PC-3 (cell line): ENCODE data around the gene IZUMO1. TPM values are rescaled to one million over a fixed set of nuclear protein-coding genes. Genes with fewer than 3 reads are reported as not detected.
"Not testable (repeated sequence)": the region's sequence is repeated elsewhere in the genome, so short reads cannot be mapped to it uniquely, and the experiment has no call there.

ENCODE experiments used
- ATAC-seq: fragments of 200-7000 bp; cut with Tn5 transposase; 2 replicates; pipeline ENCODE4 v1.9.1; 2020; ENCODE audit warnings: mild to moderate bottlenecking, moderate library complexity
- BruUV-seq: library from RNA; stranded (reverse); fragments of 400-500 nt; replicated peaks from 2 replicates; lab custom pipeline; 2021; lab: Mats Ljungman, UMichigan
- CTCF ChIA-PET: fragments of 300-600 bp; sonication (Branson Sonifier 250); formaldehyde crosslinking; loops from one replicate; lab custom pipeline; 2022; ENCODE audit warnings: antibody characterized with exemption; lab: Charles Lee
- POLR2A ChIA-PET: fragments of 300-600 bp; sonication (Branson Sonifier 250); formaldehyde crosslinking; loops from one replicate; lab custom pipeline; 2022; ENCODE audit warnings: antibody characterized with exemption; ENCODE audit not compliant: unreplicated experiment; lab: Charles Lee
- DNase-seq: peaks from one replicate; pipeline ENCODE4 v3.0.0-alpha.2; 2015
- H2AFZ ChIP-seq: fragments of 300-600 bp; sonication (generic); 2 replicates; pipeline ENCODE4 v1.6.0; 2016; ENCODE audit warnings: antibody characterized with exemption, low read length
- H3F3A ChIP-seq: fragments of 300-600 bp; sonication (generic); one replicate; pipeline ENCODE4 v1.6.0; 2017; ENCODE audit warnings: antibody characterized with exemption, low read length, control low read depth, mild to moderate bottlenecking; ENCODE audit not compliant: unreplicated experiment
- H3K27ac ChIP-seq: fragments of 300-600 bp; sonication (generic); 2 replicates; pipeline ENCODE4 v1.5.1; 2016; ENCODE audit warnings: mild to moderate bottlenecking, low read length
- H3K27me3 ChIP-seq: fragments of 300-600 bp; sonication (generic); 2 replicates; pipeline ENCODE4 v1.6.1; 2016; ENCODE audit warnings: low read length, mixed read lengths
- H3K36me3 ChIP-seq: fragments of 300-600 bp; sonication (generic); 2 replicates; pipeline ENCODE4 v1.6.1; 2016; ENCODE audit warnings: low read depth, mixed run types, low read length, mixed read lengths
- H3K4me1 ChIP-seq: fragments of 300-600 bp; sonication (generic); 2 replicates; pipeline ENCODE4 v1.5.1; 2016; ENCODE audit warnings: low read length; ENCODE audit not compliant: insufficient read depth
- H3K4me2 ChIP-seq: fragments of 300-600 bp; sonication (generic); 2 replicates; pipeline ENCODE4 v1.6.0; 2016; ENCODE audit warnings: low read length
- H3K4me3 ChIP-seq: fragments of 300-600 bp; sonication (generic); 2 replicates; pipeline ENCODE4 v1.5.1; 2016; ENCODE audit warnings: mild to moderate bottlenecking, low read length, mixed read lengths
- H3K79me2 ChIP-seq: fragments of 300-600 bp; sonication (generic); 2 replicates; pipeline ENCODE4 v1.6.1; 2017; ENCODE audit warnings: low read length, mixed read lengths
- H3K9ac ChIP-seq: fragments of 300-600 bp; sonication (generic); 2 replicates; pipeline ENCODE4 v1.6.0; 2016; ENCODE audit warnings: mild to moderate bottlenecking, low read length
- H3K9me2 ChIP-seq: fragments of 300-600 bp; sonication (generic); replicated peaks from 2 replicates; pipeline ENCODE4 v1.6.1; 2016; ENCODE audit warnings: mixed run types, low read length, mixed read lengths
- H3K9me3 ChIP-seq: fragments of 300-600 bp; sonication (generic); 2 replicates; pipeline ENCODE4 v1.6.1; 2016; ENCODE audit warnings: low read length, mixed read lengths
- H4K20me1 ChIP-seq: fragments of 300-600 bp; sonication (generic); 2 replicates; pipeline ENCODE4 v1.6.1; 2016; ENCODE audit warnings: low read length, mixed read lengths
- EZH2 ChIP-seq: fragments of 300-600 bp; sonication (generic); IDR thresholded peaks from one replicate; pipeline ENCODE4 v1.6.1; 2017; ENCODE audit warnings: antibody characterized with exemption, mild to moderate bottlenecking, low read length; ENCODE audit not compliant: unreplicated experiment
- EZH2phosphoT487 ChIP-seq: fragments of 300-600 bp; sonication (generic); IDR thresholded peaks from 2 replicates; pipeline ENCODE4 v1.6.1; 2018; ENCODE audit warnings: mild to moderate bottlenecking, antibody characterized with exemption, low read length, borderline replicate concordance
- intact Hi-C: fragments of 100-400 bp; cut with micrococcal nuclease; formaldehyde crosslinking; loops from 2 replicates; pipeline ENCODE4 v1.9.0; 2023
- total RNA-seq: library from RNA; depleted of rRNA; stranded (reverse); fragments of >200 nt; gene quantifications from 2 replicates; pipeline ENCODE4 v1.2.3, GENCODE V29; 2014
- TF ChIP-seq, protein P1 (sequence below): fragments of 300-600 bp; sonication (generic); conservative IDR thresholded peaks from 2 replicates; pipeline ENCODE4 v1.5.1; 2017; ENCODE audit warnings: antibody characterized with exemption, low read depth, mild to moderate bottlenecking, low read length

The IZUMO1 gene
- total RNA-seq, 1 experiment from 2014 or later: not detected

DNA sequence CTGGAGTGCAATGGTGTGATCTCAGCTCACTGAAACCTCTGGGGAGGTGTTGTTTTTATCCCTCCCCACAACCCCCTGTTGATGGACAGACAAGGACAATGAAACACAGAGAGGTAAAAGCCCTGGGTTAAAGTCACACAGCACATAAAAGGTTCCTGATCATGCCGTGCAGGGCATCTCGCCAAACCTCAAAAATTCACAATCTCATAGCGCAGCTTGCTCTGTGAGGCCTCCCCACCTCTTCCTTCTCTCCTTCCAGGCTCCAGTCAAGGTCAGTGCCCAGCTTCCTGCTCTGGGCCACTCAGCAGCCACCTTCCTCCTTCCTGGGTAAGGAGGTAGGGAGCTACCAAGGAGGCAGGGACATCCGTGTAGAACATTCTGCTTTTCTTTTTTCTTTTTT, 48.7 kb downstream of the IZUMO1 start:
- ATAC-seq: peak; percentile 68

DNA sequence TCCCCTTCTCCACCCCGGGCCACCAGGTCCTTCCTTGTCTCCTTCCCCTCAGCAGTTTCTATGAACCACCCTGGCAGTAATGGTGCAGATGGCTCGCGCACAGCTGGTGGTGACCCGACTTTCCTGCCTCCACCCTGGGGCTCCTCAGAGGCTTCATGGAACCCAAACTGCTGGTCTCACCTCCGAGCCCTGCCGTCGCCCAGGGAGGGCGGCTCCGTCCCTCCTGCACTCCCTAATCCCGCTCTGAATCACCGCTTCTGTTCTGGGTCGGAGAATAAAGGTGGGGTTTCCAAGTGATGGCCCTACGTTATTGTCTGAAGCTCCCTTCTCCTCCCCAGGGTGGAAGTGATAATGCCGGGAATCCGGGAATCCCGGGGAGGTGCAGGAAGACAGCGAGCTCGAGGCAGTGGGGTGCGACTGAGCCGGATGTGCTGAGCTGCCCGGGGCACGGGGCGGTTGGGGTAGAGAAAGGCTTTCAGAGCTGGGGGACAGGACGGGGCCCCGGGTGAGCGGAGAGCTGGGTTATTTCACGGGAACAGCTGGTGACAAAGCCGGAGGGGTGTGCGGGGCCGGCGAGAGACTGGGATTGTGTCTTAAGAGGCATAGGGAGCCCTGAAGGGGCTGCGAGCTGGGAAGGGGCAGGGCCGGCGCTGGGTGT, 50.2 kb downstream of the IZUMO1 start:
- Histone ChIP-seq H4K20me1 (no peaks in the 10 kb centered on the region), H3K27ac (no peak overlapping the region), H3K79me2 (no peaks in the 10 kb centered on the region), H3K4me3 (no peak overlapping the region), H3K36me3 (no peaks in the 10 kb centered on the region), H3K4me2 (no peak overlapping the region), H3K9me3 (no peaks in the 10 kb centered on the region), H3K9me2 (no peaks in the 10 kb centered on the region), H3K27me3 (no peaks in the 10 kb centered on the region), H3F3A (no peaks in the 10 kb centered on the region), H3K4me1 (peaks cover 11% of the 10 kb centered on the region; the same call in 1 of the 2 replicates), H2AFZ (no peak overlapping the region), H3K9ac (no peak overlapping the region)
- intact Hi-C loops: no loop called here
- ATAC-seq (no peak), DNase-seq (no peak)
- ChIA-PET CTCF (no interaction called here), POLR2A (no interaction called here)
- no TSS peak for BruUV-seq
- TF ChIP-seq EZH2phosphoT487 (no peak), EZH2 (no peak)
- TF ChIP-seq, protein P1, sequence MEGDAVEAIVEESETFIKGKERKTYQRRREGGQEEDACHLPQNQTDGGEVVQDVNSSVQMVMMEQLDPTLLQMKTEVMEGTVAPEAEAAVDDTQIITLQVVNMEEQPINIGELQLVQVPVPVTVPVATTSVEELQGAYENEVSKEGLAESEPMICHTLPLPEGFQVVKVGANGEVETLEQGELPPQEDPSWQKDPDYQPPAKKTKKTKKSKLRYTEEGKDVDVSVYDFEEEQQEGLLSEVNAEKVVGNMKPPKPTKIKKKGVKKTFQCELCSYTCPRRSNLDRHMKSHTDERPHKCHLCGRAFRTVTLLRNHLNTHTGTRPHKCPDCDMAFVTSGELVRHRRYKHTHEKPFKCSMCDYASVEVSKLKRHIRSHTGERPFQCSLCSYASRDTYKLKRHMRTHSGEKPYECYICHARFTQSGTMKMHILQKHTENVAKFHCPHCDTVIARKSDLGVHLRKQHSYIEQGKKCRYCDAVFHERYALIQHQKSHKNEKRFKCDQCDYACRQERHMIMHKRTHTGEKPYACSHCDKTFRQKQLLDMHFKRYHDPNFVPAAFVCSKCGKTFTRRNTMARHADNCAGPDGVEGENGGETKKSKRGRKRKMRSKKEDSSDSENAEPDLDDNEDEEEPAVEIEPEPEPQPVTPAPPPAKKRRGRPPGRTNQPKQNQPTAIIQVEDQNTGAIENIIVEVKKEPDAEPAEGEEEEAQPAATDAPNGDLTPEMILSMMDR: no peak

More for the DNA sequence above, 48.7 kb downstream of the IZUMO1 start:
- TF ChIP-seq, protein P1: no peak
- TF ChIP-seq EZH2: no peak
- TF ChIP-seq EZH2phosphoT487: no peak
- Histone ChIP-seq H4K20me1 (no peaks in the 10 kb centered on the region), H3K9me3 (no peaks in the 10 kb centered on the region), H3K9me2 (no peaks in the 10 kb centered on the region), H3K27ac (no peak overlapping the region), H3K4me3 (no peak overlapping the region), H3K36me3 (no peaks in the 10 kb centered on the region), H2AFZ (no peak overlapping the region), H3K27me3 (no peaks in the 10 kb centered on the region), H3F3A (no peaks in the 10 kb centered on the region), H3K9ac (no peak overlapping the region), H3K79me2 (no peaks in the 10 kb centered on the region), H3K4me2 (no peak overlapping the region), H3K4me1 (peaks cover 11% of the 10 kb centered on the region; the same call in 1 of the 2 replicates)
- ChIA-PET POLR2A (no interaction called here), CTCF (no interaction called here)
- peak; percentile 61 for DNase-seq
- BruUV-seq: no TSS peak
- intact Hi-C loops: no loop called here

DNA sequence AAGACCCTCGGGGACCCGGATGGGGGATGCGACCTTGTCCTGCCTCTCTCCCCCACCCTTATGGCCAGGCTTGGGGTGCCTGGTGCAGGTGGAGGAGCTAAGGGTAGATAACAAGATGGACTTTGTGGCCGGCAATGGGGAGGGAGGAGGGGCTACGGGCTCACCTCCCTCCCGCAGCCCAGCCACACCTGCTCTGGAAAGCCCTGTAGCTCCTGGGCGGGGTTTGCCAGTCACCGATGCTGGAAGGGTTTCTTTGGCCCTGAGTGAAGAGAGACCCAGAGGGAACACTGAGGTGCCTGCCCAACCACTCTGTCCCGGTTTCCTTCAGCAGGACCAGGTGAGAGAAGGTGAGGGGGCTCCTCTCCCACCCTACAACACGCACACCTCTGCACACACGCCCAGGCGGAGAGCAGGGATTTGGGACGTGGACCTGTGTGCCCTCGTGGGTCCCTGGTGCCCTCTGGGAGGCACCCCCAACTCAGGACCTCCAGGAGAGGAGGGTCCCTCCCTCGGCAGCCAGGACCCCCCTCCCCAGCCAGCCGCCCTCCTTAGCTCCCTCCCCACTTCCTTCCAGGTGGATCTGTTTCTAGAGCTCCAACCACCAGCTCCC, 50.9 kb downstream of the IZUMO1 start, which contains the start of gene FUT2:
Gene FUT2 (plus strand): TSS at position 229 of the 610 bp plus-strand sequence. CDS start 6,986 bp downstream, outside the sequence.
- Histone ChIP-seq H3K9me2 (no peaks in the 10 kb centered on the region), H3K4me1 (peaks cover 11% of the 10 kb centered on the region; the same call in 1 of the 2 replicates), H3K27ac (no peak within 1 kb of the TSS), H3K4me2 (no peak within 1 kb of the TSS), H3K9me3 (no peaks in the 10 kb centered on the region), H3K79me2 (no peaks in the 10 kb centered on the region), H3K9ac (no peak within 1 kb of the TSS), H3K4me3 (no peak within 1 kb of the TSS), H4K20me1 (no peaks in the 10 kb centered on the region), H3F3A (no peaks in the 10 kb centered on the region), H3K27me3 (no peaks in the 10 kb centered on the region), H2AFZ (no peak within 1 kb of the TSS), H3K36me3 (no peaks in the 10 kb centered on the region)
- no TSS peak for BruUV-seq
- intact Hi-C loops: no loop called here
- ChIA-PET CTCF (no interaction called here), POLR2A (no interaction called here)
- DNase-seq: no peak
- ATAC-seq: no peak
- TF ChIP-seq, protein P1: no peak
- TF ChIP-seq EZH2 (no peak), EZH2phosphoT487 (no peak)

DNA sequence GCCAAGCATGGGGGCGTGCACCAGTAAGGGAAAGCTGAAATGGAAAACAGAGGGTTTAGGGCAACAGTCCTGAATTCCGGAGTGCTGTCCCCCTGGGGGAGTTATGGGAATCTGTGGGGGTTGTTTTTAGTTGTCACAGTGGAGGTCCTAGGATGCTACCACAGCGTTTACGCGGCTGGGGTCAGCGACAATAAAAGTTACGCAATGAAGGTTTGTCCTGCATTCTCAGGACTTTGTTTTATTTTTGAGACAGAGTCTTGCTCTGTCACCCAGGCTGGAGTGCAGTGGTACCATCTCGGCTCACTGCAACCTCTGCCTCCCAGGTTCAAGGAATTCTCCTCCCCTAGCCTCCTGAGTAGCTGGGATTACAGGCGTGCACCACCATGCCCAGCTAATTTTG, 53.1 kb downstream of the IZUMO1 start:
- DNase-seq, H3K9me3 ChIP-seq, H3F3A ChIP-seq, H3K4me2 ChIP-seq, H2AFZ ChIP-seq, H3K4me1 ChIP-seq, H3K79me2 ChIP-seq, CTCF ChIA-PET, H3K36me3 ChIP-seq, H3K9ac ChIP-seq, ATAC-seq, H3K27ac ChIP-seq, H3K27me3 ChIP-seq, H4K20me1 ChIP-seq, BruUV-seq, H3K9me2 ChIP-seq, POLR2A ChIA-PET, H3K4me3 ChIP-seq, intact Hi-C loops: not testable (repeated sequence)
